NCI-H1417 treated with DMSO at 0.1 percent for 48 hours (cell line): ENCODE measurements around the gene ANKRD36B.
"Not testable (repeated sequence)": the region's sequence is repeated elsewhere in the genome, so short reads cannot be mapped to it uniquely, and the experiment has no call there.

Source experiments
- DNase-seq: peaks from one replicate; lab custom pipeline; 2025; lab: John Stamatoyannopoulos, UW

Gene ANKRD36B

DNA sequence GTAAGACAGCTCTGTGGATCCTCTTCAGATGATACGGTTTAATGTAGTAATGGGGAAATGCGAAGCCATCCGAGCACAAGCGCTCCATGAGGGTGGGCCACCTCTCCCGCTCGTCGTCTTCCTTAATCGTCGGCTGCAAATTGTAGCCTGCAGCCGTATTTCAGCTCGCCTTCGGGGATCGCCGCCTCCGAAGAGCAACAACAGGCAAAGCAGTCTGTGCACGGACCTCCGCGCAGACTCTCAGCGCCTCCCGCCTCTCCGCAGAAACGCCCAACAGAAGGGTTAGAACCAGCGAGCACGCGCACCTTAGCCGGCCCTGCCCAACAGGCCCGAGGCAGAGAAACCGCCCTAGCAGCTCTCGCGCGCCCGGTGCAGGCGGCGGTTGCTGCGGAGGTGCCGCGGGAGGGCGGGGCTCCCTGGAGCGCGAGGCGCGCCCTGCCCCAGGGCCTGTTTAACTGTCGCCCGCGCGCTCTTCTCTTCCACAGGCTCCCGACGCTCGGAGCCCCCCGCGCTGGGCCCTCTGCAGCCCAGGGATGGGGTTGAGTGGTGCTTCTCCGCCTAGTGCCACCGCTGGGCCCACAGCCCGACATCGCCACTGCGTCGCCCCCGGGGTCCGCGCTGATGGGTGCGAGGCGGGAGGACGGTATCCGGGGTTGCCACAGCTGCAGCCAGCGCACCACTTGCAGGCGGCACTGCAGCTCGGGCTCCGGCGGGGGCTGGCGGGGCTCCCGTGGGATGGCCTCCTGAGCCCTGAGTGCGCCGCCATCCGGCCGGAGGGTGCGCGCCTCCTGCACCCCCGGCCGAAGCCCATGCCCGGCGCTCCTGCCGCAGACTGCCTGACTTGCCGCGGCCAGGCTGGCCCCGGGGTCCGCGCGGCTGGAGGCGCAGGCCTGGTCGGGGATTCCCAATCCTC lies at the start of gene ANKRD36B:
TSS of gene ANKRD36B (minus strand) at position 280 of the 913 bp plus-strand sequence. CDS start at position 88, 192 bp downstream.
- not testable (repeated sequence) for DNase-seq

DNA sequence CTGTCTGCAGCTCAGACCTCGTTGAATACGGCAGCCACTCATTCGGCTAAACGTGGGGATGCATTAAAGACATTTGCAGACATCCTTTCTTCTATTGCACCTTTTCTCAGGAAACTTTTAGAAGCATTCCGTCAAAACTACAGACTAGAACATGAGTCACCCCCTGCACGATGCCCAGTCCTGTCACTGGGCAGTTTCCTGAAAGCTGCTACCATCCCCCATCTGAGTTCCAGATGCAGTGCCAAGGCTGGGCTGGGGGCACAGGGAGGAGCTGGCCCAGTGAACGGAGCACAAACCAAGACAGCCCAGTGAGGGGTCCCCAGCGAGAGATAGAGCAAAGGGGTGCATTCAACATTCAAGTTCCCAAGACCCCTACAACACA lies 36.4 kb upstream of the ANKRD36B start:
- not testable (repeated sequence) for DNase-seq

DNA sequence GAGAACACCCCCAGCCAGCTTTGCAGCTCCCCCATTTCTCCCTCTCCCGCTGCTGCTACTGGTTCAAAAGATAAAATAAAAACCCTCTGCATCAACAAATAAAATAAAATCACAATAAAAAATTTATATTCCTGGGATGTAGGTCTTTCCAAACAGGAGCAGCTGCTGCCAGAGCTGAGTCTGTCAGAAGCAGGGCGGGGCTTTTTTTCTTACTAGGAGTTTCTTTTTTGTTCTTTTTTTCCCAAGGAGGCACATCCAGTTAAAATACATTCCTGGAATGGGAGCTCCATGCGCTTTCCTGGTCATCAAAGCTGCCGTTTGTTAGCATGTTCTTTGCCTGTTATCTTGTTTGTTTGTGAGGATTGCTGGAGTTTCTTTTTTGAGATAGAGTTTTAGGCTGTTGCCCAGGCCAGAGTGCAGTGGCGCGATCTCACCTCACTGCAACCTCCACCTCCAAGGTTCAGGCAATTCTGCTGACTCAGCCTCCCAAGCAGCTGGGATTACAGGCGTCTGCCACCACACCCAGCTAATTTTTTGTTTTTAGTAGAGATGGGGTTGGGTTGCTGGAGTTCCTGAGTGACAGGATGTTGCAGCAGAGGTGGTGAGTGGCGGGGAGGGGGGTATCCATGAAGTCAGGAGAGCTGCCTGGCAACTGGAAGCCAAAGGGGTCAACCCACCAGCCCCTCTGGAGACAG lies 35.8 kb upstream of the ANKRD36B start:
- DNase-seq: not testable (repeated sequence)

DNA sequence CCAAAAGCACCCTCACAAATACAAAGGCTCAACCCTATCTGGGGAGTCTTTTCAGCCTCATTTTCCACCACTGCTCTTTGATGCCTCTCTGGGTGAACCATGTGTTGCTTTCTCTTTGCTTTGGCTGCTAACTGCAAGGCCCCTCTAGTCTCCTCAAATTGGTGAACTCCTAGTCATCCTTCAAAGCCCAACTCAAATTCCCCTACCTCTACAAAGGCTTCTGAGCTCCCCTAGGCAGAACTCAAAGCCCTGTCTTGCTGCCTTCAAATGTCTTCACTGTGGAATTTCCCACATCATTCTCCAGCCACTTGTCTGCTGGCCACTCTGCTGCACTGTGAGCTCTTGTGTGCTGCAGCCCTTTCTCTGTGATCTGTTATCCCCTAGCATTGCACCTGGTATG lies 33.3 kb upstream of the ANKRD36B start:
- DNase-seq: not testable (repeated sequence)

DNA sequence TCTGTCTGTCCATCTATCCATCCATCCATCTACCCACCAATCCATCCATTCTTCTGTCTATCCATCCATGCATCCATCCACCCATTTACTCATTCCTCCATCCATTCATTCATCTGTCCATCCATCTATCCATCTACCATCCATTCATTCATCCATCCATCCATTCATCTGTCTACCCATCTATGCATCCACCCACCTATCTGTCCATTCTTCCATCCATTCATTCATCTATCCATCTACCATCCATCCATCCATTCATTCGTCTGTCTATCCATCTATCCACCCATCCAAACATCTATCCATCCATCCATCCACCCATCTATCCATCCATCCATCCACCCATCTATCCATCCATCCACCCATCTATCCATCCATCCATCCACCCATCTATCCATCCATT lies 30.8 kb upstream of the ANKRD36B start:
- not testable (repeated sequence) for DNase-seq

DNA sequence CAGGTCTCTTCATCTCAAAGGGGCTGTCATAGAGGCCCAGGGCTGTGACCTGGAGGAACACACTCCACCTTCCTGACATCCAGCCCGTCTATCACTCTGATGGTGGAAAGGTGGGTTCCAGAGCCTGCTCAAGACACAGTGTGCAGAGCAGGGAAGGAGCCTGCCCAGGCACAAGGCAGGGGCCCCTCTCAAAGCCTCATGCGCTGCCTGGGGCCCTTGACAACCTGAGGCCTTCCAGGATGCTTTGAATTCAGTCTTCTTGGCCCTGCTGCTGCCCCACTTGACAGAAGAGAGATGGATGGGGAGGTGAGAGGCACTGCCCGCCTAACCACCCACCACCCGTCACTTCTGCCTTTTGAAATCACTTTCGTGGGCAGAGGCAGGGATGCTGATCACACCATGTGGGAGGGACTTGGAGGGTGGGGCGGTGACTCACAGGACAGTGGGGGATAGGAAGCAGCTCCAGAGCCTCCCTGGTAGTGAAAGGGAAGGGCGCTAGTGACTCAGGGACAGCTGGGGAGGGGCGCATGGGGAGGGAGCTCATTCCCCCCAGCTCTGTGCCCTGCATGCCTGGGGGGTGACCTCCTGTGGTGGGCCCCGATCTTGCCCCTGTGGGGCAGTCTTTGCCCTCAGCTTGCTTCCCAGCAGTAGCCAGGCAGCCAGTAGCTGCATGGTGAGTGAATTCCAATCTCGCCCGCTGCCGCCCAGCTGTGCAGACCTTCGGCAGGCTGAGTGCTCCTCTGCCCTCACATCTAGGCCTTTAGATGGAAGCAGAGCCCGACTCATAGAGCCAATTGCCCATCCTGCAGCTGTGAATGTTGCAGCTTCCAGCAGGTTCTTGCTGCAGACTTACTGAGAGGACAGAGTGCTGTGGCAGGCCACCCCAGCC lies 29.5 kb upstream of the ANKRD36B start:
- DNase-seq: not testable (repeated sequence)

DNA sequence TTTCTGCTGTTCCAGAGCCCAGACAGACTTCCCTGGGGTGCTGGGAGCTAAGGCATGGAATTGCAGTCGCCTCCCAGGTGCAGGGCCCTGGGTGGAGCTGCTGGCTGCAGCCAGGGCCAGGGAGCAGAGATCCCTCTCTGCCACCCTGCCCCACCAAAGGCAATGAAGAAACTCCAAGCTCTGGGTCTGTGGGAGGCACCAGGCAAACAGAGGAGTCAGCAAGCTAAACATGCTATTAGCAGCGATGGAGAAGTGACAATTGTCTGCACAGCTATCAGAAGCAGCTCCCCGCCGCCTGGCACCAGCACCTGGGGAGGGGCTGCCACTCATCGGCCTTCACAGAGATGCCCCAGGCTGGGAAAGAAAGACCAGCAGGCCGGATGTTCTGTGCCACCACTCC lies 28.2 kb upstream of the ANKRD36B start:
- DNase-seq: no peak

DNA sequence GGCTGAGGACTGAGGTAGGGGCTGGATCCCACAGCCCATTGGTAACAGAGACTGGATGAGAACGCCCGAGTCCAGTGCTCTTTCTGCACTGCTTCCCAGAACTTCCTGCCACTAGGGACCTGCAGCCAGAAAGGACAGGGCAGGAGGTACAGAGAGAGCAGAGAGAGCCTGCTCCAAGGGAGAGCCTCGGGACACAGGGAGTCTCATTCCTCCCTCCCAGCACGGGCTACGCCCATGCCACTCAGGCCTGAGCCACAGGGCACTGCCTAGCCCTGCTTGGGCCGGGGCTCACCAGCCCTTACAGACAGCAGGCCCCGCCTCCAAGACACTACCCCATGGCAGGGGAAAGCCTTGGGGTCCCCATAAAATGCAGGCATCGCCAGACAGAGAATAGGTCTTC lies 26.1 kb upstream of the ANKRD36B start:
- DNase-seq: not testable (repeated sequence)

DNA sequence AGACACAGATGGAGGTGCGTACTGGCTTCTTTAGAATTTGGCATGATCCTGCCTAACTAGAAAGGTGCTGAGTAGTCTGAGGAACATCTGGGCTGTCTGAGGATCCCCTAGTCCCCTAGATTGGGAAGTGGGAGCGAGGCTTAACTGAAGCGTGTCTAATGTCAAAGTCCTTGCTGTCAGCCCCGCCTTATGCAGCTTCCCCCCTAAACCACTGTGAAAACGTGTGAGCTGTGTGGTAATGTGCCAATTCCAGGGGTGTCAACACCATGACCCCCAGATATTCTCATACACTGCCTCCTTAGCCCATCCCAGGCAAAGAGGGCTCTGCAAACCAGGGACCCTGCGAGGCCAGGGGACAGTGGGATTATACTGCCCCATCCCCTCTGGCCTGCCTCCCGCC lies 22.2 kb upstream of the ANKRD36B start:
- not testable (repeated sequence) for DNase-seq

DNA sequence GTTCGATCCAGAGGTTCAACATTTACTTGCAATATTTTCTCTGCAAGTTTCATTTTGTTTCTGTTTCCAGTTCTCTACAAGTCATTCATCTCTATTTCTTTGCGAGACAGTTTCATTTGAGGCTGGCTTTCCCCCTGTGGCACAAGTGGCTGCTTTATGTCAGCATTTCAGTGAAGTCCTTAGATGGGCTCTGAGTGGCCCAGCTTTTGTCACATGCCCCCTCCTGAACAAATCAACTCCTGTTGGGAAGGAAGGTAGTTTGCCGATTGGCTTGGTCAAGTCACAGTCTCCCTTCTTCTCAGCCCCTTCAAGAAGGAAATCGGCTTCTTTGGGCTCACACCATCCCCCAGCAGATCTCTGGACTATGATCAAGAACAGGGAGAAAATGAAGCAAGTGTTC lies 19.1 kb upstream of the ANKRD36B start:
- not testable (repeated sequence) for DNase-seq

DNA sequence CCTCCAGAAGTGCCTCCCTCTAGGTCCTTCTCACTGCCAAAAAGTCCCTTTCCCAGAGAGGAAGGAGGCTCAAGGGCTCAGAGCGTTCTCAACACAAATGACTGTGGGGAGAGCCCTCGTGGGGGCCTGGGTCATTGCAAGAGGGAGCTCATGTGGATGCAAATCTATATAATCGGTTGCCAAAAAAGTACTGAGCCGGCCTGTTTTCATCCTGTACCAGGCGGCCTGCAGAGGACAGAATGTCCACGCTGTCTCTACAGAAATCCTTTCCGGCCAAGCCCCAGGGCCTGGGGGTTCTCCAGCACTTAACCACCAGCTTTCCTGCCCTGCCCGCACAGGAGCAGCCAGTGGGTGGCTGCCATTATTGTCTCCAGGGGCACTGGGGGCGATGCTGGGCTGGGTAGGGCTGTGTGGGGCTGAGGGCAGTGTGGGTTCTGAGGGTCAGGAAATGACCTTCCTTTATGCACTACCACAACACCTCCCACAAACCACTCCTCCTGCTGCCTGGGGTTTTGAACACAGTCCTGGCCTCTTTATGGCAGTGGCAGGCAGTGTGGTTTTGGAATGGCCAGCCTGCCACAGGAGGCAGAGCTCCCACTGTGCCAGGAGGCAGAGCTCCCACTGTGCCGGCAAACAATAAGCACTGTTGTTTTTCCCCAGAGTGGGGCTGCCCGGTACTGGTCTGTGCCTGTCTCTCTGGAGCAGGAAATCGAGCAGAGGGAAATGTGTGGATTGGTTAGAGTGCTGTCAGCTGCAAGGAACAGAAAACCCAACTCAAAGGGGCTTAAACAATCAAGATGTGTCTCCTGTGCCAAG lies 16.1 kb upstream of the ANKRD36B start:
- not testable (repeated sequence) for DNase-seq

DNA sequence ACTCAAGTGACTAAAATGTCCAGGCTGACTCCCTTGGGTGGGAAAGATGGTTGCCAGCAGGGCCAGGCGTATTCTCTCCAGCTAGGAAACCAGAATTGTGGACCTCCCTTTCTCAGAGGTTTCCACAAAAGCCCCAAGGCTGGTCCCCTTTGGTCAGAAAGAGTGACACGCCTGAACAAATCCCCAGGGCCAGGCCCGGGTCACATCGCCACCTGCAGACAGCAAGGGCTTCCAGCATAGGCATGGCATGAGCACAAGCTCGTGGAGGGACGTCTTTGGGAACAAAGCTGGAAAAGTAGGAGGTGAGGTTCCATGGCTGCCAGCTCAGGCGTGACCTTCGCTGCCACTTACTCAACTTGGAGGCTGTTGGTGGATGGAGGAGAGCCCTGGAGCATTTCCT lies 15.4 kb upstream of the ANKRD36B start:
- DNase-seq: not testable (repeated sequence)

DNA sequence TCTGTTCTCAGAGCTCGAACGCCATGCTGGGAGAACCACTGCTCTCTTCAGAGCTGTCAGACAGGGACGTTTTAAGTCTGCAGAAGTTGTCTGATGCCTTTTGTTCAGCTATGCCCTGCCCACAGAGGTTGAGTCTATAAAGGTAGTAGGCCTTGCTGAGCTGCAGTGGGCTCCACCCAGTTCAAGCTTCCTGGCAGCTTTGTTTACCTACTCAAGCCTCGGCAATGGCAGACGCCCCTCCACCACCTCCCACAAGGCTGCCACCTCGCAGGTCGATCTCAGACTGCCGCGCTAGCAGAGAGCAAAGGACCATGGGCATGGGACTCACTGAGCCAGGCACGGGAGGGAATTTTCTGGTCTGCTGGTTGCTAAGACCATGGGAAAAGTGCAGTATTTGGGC lies 11.9 kb upstream of the ANKRD36B start:
- not testable (repeated sequence) for DNase-seq

DNA sequence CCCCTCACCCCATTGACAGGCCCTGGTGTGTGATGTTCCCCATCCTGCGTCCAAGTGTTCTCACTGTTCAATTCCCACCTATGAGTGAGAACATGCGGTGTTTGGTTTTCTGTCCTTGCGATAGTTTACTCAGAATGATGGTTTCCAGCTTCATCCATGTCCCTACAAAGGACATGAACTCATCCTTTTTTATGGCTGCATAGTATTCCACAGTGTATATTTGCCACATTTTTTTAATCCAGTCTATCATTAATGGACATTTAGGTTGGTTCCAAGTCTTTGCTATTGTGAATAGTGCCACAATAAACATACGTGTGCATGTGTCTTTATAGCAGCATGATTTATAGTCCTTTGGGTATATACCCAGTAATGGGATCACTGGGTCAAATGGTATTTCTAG lies 6.5 kb upstream of the ANKRD36B start:
- DNase-seq: not testable (repeated sequence)

DNA sequence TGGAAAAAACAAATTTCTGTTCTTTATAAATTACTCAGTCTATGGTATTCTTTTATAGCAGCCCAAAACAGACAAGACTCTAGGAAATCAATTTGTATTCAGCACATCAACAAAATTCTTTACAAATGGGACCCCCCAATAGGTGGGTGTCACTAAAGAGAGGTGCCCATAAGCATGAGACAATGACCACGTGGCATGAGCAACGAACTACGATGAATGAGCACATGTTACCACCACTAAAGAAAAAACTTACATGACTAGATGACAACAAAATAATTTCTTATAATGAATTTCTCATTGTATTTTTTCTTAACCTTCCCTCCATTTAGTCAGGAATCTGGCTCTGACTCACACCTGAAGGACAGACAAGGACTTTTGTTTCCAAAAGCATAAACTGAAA lies 3.8 kb upstream of the ANKRD36B start:
- not testable (repeated sequence) for DNase-seq

DNA sequence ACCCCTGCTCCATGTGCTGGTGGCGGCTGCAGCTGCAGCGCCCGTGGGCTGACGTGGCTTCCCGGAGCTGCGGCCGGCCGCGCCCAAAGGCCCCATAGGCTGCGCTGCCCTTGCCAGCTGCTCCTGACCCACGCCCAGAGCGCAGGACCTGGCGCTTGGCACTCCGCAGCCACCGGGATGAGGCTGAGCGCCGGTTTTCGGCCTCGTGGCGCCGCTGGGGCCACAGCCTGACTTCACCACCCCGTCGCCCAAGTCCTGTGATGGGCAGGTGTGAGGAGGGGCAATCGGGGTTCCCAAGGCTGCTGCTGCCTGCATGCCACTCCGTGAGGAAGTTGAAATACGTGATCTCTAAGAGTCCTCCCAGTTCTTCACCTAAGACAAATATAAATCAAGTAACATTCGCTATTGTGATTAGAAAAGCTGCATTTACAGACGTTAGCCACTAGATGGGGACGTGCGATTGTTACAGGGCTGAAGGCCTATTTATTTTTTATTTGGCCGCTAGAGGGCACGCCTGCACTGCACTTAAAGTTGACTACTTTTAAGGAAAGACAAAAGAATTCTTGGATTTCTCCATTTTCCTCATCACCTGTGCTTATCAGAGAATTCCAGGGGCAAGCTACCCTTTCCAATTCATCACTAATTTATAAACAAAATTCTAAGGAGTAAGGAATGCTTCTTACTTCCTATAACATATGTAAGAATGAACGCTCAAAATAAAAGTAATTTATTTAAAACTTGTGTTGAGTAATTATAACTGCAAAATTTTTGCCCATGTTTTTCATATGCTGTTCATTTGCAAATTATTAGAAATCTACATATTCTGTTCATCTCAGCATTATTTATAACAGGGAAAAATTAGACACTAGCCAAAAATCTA lies 1.1 kb upstream of the ANKRD36B start:
- DNase-seq: not testable (repeated sequence)

DNA sequence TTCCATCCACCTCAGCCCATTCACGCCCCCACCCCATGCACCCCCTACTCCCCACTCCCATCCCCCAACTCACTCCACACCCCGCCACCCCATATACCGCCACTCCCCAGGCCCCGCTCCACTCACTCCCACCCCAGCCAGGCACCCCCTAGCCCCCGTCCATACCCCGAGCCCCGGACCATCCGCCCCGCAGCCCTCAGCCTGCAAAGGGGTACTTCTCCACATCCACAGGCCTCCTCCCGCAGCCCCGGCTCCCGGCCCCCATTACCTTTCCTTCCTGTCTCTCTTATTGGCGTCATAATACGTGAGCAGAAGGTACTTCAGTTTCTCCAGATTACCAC lies 450 bp downstream of the ANKRD36B start:
- not testable (repeated sequence) for DNase-seq

DNA sequence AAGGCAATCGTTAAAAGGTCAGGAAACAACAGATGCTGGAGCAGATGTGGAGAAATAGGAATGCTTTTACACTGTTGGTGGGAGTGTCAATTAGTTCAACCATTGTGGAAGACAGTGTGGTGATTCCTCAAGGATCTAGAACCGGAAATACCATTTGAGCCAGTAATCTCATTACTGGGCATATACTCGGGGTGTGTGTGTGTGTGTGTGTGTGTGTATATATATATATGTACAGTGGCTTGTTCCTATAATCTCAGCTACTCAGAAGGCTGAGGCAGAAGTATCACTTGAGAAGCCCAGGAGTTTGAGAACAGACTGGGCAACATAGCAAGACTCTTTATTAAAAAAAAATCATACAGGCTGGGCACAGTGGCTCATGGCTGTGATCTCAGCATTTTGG lies 24.0 kb downstream of the ANKRD36B start:
- DNase-seq: not testable (repeated sequence)

DNA sequence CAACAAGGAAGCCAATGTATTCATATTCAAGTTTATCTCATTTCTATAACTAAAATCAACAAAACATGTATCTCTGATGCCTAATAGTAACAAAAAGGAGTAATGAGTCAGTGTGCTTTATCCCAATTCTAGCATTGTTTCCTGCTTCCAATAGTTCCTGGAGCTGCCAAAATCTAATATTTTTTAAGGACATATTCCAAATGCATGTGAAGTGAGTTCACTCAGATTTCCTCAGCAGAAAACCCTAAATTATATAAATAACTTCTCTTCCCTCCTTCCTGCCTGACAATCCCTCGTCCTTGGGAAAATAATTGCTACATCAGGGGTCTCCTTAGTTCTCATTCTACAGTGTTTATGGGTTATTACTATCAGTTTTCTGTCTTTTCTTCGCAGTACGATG lies 37.3 kb downstream of the ANKRD36B start:
- not testable (repeated sequence) for DNase-seq

DNA sequence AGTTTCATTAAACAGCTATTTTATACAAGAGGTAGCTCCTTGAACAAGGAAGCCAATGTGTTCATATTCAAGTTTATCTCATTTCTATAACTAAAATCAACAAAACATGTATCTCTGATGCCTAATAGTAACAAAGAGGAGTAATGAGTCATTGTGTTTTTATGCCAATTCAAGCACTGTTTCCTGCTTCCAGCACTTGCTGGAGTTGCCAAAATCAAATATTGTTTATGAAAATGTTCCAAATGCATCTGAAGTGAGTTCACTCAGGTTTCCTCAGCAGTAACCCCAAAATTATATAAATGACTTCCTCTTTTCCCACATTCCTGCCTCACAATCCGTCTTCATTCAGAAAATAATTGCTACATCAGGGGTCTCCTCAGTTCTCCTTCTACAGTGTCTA lies 39.2 kb downstream of the ANKRD36B start:
- DNase-seq: not testable (repeated sequence)
